NCI-H345 treated with DMSO at 0.1 percent for 48 hours (cell line): ENCODE results near the gene MSI2.

ENCODE experiments used
- DNase-seq: peaks from one replicate; lab custom pipeline; 2025; ENCODE audit not compliant: unreplicated experiment; lab: John Stamatoyannopoulos, UW

Gene MSI2

GRCh38 chr17:57691939-57692338 lies 435.6 kb downstream of the MSI2 start:
- no peak for DNase-seq

- no peak for DNase-seq
These were observed 436.4 kb downstream of the MSI2 start for GRCh38 chr17:57692770-57693169.

GRCh38 chr17:57694051-57694450 lies 437.7 kb downstream of the MSI2 start:
- DNase-seq: no peak

- no peak for DNase-seq
These were observed 439.7 kb downstream of the MSI2 start for GRCh38 chr17:57696050-57696449.

- no peak for DNase-seq
These were observed 440.9 kb downstream of the MSI2 start for GRCh38 chr17:57697197-57697596.

GRCh38 chr17:57697891-57698711 lies 441.8 kb downstream of the MSI2 start:
- no peak for DNase-seq

GRCh38 chr17:57699751-57700219 lies 443.5 kb downstream of the MSI2 start:
- no peak for DNase-seq

GRCh38 chr17:57701124-57701523 lies 444.8 kb downstream of the MSI2 start:
- no peak for DNase-seq

GRCh38 chr17:57703273-57703672 lies 446.9 kb downstream of the MSI2 start:
- no peak for DNase-seq

- no peak for DNase-seq
These were observed 448.1 kb downstream of the MSI2 start for GRCh38 chr17:57704448-57704847.

- no peak for DNase-seq
These were observed 449.8 kb downstream of the MSI2 start for GRCh38 chr17:57705921-57706695.

- DNase-seq: no peak
These were observed 450.4 kb downstream of the MSI2 start for GRCh38 chr17:57706761-57707160.

- DNase-seq: no peak
These were observed 451.6 kb downstream of the MSI2 start for GRCh38 chr17:57707892-57708291.

- DNase-seq: no peak
These were observed 452.1 kb downstream of the MSI2 start for GRCh38 chr17:57708410-57708809.

GRCh38 chr17:57713140-57713539 lies 456.8 kb downstream of the MSI2 start:
- no peak for DNase-seq

- no peak for DNase-seq
These were observed 458.4 kb downstream of the MSI2 start for GRCh38 chr17:57714665-57715180.

GRCh38 chr17:57715981-57716380 lies 459.7 kb downstream of the MSI2 start:
- DNase-seq: no peak

GRCh38 chr17:57718878-57719277 lies 462.6 kb downstream of the MSI2 start:
- DNase-seq: no peak

- no peak for DNase-seq
These were observed 464.2 kb downstream of the MSI2 start for GRCh38 chr17:57720386-57721035.

GRCh38 chr17:57721967-57722703 lies 465.8 kb downstream of the MSI2 start:
- no peak for DNase-seq

- DNase-seq: no peak
These were observed 466.4 kb downstream of the MSI2 start for GRCh38 chr17:57722704-57723043.
